Measurements from ENCODE around the gene TUBB1.

TUBB1 gene

GRCh38 chr20:59013959-59014608 is 5.1 kb upstream of the TUBB1 start:
- in situ Hi-C loops (cut with HindIII; ENCODE audit: low sequenced_read_pairs): no loop called here
- TF ChIP-seq CTCF (IDR thresholded peaks at IDR 0.05; ENCODE audit: low read depth, low read length, missing control alignments): no peak
- DNase-seq (ENCODE audit: low read depth): no peak
- H3K4me3 ChIP-seq (ENCODE audit: low read depth, low read length): no peak overlapping the region

GRCh38 chr20:59014680-59015389 is 4.4 kb upstream of the TUBB1 start:
- H3K4me3 ChIP-seq (ENCODE audit: low read depth, low read length): no peak overlapping the region
- DNase-seq (ENCODE audit: low read depth): no peak
- in situ Hi-C loops (cut with HindIII; ENCODE audit: low sequenced_read_pairs): no loop called here
- no peak for TF ChIP-seq CTCF (IDR thresholded peaks at IDR 0.05; ENCODE audit: low read depth, low read length, missing control alignments)

- in situ Hi-C loops (cut with HindIII; ENCODE audit: low sequenced_read_pairs): no loop called here
- no peak overlapping the region for H3K4me3 ChIP-seq (ENCODE audit: low read depth, low read length)
- no peak for DNase-seq (ENCODE audit: low read depth)
- no peak for TF ChIP-seq CTCF (IDR thresholded peaks at IDR 0.05; ENCODE audit: low read depth, low read length, missing control alignments)
Measured at GRCh38 chr20:59015411-59015810, 3.8 kb upstream of the TUBB1 start.

GRCh38 chr20:59015812-59016711 is 3.2 kb upstream of the TUBB1 start:
- TF ChIP-seq CTCF (IDR thresholded peaks at IDR 0.05; ENCODE audit: low read depth, low read length, missing control alignments): no peak
- in situ Hi-C loops (cut with HindIII; ENCODE audit: low sequenced_read_pairs): no loop called here
- H3K4me3 ChIP-seq (ENCODE audit: low read depth, low read length): no peak overlapping the region
- DNase-seq (ENCODE audit: low read depth): no peak

GRCh38 chr20:59016795-59017492 is 2.3 kb upstream of the TUBB1 start:
- H3K4me3 ChIP-seq (ENCODE audit: low read depth, low read length): no peak overlapping the region
- no peak for TF ChIP-seq CTCF (IDR thresholded peaks at IDR 0.05; ENCODE audit: low read depth, low read length, missing control alignments)
- DNase-seq (ENCODE audit: low read depth): no peak
- in situ Hi-C loops (cut with HindIII; ENCODE audit: low sequenced_read_pairs): no loop called here
